ENCODE data around the gene SLC22A13.
"Not testable (repeated sequence)": the region's sequence is repeated elsewhere in the genome, so short reads cannot be mapped to it uniquely, and the experiment has no call there.

Gene SLC22A13, protein sequence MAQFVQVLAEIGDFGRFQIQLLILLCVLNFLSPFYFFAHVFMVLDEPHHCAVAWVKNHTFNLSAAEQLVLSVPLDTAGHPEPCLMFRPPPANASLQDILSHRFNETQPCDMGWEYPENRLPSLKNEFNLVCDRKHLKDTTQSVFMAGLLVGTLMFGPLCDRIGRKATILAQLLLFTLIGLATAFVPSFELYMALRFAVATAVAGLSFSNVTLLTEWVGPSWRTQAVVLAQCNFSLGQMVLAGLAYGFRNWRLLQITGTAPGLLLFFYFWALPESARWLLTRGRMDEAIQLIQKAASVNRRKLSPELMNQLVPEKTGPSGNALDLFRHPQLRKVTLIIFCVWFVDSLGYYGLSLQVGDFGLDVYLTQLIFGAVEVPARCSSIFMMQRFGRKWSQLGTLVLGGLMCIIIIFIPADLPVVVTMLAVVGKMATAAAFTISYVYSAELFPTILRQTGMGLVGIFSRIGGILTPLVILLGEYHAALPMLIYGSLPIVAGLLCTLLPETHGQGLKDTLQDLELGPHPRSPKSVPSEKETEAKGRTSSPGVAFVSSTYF

DNA sequence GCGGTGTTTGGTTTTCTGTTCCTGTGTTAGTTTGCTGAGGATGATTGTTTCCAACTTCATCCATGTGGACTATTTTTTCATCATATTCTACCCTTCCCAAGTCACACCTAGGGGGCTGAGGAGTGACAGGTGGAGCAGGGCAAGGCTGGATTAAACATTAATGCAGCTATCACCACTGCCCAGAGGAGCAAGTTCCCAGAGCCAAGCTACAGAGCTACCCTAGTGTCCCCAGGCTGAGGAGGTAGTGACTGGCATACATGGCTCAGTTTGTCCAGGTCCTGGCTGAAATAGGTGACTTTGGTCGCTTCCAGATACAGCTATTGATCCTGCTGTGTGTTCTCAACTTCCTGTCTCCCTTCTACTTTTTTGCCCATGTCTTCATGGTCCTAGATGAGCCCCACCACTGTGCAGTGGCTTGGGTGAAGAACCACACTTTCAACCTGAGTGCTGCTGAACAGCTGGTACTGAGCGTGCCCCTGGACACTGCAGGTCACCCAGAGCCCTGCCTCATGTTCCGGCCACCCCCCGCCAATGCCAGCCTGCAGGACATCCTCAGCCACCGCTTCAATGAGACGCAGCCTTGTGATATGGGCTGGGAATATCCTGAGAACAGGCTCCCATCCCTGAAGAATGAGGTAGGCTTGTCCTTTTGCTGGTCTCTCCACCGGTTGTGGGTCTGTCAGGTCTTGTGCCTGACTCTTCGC lies at the start of gene SLC22A13:
SLC22A13 (plus strand) TSS at position 209 of the 704 bp plus-strand sequence; CDS start at position 258, 49 bp downstream.
- DNase-seq: no peak

DNA sequence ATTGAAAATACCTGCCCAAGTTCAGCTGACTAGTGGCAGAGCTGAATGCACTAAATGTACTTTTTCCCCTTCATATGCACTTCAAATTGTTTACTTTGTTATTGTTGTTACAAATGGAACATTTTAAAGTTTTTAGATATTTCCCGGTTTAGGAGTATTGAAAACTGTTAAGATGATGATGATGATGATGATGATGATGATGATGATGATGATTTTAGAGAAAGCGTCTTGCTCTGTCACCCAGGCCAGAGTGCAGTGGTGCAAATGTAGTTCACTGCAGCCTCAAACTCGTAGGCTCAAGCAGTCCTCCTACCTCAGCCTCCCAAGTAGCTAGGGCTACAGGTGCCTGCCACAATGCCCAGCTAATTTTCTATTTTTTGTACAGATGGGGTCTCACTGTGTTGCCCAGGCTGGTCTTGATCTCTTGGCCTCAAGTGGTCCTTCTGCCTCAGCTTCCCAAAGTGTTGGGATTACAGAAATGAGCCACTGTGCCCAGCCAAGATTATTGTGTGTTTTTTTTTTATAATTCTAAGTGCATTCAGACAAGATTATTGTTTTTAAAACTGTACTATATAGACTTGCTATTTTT lies 45.9 kb upstream of the SLC22A13 start:
- DNase-seq: no peak

DNA sequence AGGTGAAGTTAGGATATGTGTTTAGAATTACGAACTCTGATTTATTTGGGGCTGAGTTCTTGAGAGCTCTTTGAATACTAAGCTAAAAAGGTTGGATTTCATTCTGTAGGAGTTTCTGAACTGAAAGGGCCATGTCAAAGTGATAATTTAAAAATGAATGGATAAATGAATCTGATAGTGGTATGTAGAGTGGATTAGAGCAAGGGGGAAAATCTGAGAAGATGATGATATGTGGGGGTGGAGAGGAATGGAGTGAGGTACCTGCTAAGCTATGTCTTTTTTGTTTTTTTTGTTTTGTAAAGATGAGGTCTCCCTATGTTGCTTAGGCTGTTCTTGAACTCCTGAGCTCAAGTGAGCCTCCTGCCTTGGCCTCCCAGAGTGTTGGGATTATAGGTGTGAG lies 44.6 kb upstream of the SLC22A13 start:
- DNase-seq: no peak

DNA sequence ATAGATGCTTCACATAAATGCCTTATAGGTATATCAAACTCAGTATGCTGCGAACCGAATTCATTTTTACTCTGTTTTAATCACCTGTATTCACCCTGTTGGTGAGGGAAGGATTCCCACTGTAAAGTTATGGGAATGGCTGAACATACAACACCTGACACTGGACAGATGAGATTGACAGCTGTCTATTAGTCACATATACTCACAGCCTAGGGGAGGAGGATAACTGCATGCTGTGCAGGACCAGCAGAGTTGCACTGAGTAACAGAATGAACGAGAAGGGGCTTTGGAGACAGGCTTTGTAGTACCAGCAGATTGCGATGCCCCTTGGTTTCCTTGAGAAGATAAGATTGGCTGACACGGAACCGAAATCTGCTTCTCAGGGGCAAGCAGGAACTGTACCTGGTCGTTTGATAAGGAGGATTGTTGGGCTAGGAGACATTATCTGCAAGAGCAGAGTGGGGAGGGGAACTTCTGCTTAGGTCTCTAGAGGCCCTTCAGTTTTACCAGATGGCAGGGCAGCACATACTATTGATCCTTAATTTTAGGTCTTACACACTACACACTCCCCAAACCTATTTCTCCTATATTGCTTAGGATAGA lies 43.5 kb upstream of the SLC22A13 start:
- DNase-seq: no peak

DNA sequence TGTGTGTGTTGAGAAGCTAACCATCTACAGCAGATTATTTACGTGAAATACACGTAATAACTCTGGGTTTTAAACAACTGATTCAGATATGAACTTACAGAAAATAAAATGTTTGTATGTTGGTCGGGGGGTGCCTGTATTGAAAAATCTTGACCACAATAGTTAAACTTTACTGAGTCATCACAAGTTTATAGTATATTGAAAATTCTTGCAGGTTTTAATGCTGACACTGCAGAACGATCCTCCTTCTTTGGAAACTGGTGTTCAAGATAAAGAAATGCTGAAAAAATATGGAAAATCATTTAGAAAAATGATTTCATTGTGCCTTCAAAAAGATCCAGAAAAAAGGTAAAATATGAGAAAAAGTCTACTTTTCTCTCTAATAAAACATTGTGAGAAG lies 41.3 kb upstream of the SLC22A13 start:
- no peak for DNase-seq

DNA sequence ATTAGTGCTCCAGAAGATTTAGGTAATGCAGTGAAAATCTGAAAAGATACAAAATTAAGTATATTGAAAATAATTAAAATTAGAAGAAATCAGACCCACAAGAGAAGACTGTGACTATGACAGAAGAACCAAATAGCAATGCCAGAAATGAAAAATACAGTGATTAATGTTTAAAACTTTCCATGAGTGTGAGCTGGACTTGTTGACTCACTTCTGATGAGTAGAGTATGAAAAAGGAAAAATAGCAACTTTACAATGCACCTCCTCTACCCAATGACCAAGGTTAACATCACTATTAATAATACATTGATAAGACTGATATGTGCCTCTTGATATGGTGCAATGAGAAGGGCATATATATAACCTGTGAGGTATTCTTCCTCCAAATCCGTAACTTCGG lies 39.3 kb upstream of the SLC22A13 start:
- DNase-seq: no peak

DNA sequence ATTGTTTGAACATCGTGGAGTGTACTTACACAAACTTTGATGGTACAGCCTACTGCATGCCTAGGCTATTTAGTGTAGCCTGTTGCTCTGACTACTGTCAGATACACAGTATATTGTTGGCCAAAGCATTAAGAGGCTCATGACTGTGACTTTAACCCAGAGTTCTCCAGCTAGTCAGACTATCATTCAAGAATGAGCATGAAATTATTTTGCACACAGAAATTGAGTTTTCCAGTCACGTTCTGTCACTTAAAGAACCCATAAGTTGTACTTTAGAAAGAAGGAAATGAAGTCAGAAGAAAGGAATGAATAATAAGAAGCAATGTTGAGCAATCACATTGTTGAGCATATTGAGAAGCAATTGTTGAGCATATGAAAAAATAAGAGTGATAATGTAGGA lies 37.6 kb upstream of the SLC22A13 start:
- no peak for DNase-seq

DNA sequence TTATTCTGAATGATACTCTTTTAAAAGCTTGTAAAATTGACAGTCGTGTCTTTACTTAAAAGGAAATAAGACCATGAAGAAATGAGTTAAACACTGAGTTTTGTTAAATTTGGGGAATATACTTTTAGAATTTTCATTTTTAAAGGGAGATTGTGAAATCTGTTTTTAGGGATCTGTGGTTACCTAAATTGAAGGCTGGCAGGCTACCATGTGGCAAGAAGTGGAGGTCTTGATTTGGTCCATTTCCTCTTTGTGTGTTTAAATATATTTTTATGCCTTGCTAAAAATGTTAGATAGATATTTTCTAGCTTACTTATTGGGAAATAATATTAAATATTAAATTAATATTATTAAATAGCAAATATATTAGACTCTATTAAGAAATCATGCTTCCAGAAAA lies 36.6 kb upstream of the SLC22A13 start:
- DNase-seq: no peak

DNA sequence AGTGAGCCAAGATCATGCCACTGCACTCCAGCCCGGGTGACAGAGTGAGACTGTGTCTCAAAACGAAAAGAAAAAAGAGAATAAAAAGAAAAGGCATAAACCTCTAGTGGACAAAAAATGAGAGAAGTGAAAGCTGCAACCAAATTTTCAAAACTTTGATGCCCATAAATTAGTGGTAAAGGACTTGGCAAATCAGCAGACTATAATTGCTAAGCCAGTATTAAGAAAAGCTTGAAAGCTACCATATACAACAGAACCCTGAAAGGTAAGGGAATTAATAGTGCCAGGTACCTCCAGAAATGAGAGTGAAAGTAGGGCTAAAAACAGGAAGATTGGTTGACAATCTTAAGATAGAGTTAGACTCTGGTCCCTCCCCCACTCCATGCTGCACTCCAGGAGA lies 32.9 kb upstream of the SLC22A13 start:
- no peak for DNase-seq

DNA sequence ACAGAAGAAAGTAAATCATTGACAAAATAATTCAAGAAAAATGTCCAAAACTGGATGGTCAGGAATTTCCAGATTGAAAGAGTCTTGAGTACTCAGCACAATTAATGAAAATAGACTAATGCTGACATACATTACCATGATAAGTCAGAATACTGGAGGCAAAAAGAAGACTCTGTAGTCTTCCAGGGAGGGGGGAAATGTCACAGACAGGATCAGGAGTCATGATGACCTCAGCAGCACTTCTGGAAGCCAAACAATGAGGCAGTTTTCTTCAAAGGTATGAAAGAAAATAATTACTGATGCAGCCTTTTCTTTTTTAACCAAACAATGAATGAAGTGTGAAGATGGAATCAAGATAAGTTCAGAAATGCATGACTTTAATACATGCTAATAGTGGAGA lies 30.1 kb upstream of the SLC22A13 start:
- no peak for DNase-seq

DNA sequence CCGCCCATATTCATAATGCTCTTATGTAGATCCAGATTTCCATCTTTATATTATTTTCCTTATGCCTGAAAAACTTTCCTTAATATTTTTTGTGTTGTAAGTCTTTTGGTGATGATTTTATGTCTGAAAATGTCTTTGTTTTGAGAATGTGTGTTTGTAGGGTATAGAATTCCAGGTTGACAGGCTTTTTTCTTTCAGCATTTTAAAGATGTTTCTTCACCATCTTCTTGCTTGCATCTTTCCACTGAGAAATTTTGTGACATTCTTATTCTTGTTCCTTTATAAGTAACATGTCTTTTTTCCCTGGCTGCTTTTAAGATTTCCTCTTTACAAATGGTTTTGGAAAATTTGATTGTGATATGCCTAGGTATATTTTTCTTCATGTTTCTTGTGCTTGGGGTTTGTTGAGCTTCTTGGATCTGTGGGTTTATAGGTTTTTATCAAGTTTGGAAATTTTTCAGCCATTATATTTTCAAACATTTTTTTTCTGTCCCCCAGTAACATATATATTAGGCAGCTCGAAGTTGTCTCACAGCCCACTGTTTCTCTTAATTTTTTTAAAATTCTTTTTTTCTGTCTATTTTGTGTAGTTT lies 27.1 kb upstream of the SLC22A13 start:
- DNase-seq: no peak

DNA sequence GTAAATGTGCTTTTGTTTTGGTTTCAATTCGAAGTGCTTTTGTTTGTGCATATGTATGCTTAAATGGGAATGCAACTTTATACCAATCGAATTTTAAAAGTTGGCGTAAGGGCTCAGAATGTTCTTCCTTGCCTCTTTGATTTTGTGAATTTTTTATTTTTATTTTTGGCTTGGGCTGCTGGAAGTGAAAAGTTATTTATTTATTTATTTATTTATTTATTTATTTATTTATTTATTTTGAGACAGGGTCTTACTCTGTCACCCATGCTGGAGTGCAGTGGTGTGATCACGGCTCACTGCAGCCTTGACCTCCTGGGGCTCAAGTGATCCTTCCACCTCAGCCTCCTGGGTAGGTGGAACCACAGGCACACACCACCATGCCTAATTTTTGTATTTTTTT lies 22.8 kb upstream of the SLC22A13 start:
- DNase-seq: not testable (repeated sequence)

DNA sequence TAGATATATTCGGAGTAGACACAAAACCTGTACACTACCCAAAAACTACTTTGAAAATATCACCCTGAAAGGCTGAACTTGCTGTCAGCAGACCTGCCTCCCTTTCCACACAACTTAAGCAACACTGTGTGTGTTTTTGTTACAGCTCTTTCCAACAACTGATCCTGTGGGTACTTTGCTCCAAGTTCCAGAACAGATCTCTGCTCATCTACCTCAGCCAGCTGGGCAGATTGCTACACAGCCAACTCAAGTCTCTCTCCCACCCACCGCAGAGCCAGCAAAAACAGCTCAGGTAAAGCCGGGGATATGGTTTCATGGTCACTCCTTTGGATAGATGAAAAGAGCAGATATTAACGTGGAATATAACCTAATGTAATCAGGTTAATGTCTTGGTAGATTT lies 19.7 kb upstream of the SLC22A13 start:
- DNase-seq: no peak

DNA sequence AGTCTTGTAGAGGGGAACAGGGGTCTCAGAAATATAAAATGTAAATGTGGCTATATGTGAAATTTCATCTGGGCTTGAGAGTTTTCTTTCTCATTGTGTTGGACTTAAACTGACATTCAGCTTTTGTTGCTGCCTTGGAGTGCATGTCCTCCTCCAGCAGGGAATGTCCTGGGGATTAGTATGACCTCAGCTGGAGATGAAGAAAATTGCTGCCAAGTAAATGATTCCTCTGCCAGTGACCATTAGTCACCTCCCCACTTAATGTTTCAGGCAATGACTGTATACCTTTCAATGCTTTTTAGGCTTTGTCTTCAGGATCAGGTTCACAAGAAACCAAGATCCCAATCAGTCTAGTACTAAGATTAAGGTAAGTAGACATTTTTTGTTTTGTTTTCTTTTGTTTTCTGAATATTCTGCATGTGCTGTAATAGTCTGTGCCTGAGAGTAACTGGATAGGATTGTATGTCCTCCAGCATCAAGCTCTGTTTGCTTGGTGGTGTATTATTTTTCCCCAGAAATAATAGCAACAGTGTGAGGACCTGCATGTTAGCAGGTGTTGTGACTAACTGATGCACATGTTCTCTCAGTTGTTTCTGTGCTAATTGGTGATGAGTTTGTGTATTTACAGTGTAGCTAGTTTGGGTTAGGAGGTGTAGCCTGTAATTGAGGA lies 18.1 kb upstream of the SLC22A13 start:
- no peak for DNase-seq

DNA sequence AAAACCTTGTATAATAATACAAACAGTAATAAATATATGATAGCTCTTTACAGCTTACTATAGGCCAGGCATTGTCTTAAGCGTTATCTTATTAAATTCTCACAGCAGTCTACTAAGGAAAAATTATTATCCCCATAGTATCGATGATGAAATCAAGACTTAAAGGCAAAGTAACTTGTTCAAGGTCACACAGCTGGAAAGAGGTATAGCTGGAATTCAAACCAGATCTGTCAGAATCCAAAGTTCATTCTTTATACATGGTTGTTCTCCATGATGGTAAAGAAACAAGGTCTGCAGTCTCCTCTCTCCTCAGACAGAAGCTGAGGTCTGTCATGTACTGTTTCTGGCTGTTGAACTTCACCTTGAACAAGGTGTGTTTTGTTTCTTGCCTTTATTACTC lies 15.4 kb upstream of the SLC22A13 start:
- no peak for DNase-seq

DNA sequence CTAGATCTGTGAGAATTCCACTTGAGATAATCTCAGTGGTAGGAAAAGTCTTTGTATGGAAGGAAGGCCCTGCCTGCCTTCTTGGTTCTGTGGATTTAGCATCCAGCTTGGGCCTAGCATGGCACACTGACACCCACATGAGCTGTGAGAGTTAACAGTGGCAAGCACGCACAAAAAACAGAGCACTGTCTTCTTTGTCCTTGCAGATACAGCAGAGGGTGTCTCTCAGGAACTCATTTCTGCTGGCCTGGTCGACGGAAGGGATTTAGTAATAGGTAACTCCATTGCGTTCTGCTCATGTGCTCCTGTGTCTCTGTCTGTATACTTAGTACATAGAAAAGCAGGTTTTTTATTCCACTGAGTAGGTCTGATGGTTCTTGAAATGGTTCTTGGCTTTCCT lies 14.4 kb upstream of the SLC22A13 start:
- no peak for DNase-seq

DNA sequence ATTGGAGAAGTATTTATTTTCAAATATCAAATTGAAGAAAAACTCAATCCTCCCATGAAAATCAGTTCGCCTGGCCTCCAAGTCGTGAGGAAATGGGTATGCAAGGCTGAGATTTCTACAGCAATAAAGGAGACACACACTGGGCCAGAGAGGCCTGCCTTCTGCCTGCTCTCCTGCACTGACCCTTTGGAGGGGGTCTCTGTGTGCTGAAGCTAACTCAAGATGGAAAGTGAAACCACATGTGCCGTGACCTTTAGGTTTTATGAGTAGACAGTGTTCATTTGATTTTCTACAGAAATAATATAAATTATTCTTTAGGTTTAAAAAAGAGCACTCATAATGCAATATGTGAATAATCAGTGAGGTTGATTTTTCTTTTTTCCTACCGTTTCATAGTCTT lies 11.9 kb upstream of the SLC22A13 start:
- DNase-seq: no peak

DNA sequence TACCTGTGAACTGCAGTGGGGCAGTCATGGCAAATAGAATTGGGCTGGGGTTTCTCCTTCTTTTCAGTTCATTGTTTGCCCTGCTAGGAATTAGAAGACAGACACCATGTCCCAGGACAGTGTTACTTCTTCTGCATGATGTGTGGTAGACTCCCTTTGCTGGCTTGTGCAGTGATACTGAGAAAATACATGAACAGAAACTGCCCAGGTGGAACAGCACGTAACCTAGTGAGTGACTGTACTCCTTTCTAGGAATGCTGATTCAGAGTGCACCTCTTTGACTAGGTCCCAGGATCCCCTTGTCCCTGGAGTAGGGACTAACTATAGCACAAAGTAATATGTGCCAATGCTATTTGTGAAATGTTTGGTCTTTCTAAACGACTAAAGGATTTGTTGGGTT lies 10.7 kb upstream of the SLC22A13 start:
- DNase-seq: no peak

DNA sequence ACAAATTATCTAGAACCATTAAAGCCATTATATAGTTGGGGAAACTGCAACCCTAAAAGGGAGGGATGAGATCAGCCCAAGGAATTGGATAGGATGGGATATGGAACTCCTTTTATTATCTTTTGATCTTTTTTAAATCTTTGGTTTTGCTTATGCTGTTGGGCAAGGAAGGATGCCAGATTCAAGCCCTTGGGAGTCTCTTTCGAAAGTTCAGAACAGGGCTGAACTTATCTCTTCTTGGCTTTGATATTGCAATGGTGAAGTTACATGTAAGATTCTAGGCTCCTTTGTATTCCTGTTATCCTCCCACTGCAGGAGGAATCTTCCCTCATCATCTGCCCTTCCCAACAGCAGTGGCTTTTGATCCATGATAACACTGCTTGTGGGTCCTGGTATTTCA lies 10.0 kb upstream of the SLC22A13 start:
- DNase-seq: no peak

DNA sequence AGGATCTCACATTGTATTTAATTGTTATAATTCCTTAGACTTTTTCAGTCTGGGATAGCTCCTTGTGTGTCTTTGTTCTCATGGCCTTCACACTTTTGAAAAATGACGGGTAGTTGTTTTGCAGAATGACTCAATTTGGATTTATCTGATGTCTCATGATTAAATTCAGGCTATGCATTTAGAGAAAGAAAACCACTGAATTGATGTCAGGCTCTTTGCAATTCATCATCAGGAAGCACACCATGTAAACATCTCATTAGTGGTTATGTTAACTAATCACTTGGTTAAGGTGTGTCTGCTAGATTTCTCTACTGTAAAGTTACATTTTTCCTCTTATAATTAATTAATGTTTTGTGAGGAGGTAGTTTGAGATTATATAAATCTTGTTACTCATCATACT lies 8.0 kb upstream of the SLC22A13 start:
- DNase-seq: no peak

DNA sequence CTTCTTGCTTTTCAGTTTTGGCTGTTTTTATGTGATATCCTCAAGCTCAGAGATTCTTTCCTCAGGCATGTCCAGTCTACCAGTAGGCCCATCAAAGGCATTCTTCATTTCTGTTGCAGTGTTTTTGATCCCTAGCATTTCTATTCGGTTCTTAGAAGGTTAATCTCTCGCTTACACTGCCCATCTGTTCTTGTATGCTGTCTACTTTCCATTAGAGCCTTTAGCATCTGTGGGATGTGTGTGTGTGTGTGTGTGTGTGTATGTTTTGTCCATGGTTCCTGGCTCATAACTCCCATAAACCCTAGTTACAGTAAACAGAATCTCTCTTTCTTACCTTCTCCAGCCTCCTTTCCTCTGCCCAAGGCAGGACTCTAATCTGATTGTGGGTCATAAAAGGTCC lies 5.1 kb upstream of the SLC22A13 start:
- no peak for DNase-seq

DNA sequence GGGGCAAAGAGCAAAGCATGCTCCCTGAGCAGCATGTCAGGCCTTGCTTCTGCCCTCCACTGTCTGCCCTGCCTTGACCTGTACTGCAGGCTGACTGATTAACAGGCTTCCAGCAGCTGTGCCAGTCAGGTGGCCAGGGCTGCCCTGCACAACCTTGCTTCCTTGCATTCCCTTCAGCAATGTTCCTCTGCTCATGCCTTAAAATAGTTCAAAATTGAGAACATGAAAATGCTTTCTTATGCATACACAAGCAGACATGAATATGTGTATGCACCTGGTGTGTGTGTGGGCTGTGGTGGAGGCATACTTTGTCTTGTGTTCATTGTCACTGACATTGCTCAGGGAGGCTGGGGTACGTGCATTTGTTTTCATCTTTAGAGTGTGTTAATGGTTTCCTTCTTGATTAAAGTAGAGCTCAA lies 1.2 kb upstream of the SLC22A13 start:
- no peak for DNase-seq

Data from DMS79 treated with DMSO at 0.1 percent for 48 hours (cell line).